IMR-90 (cell line): ENCODE data around the gene LDLRAD4. TPM values are rescaled to one million over a fixed set of nuclear protein-coding genes. Genes with fewer than 3 reads are reported as not detected.
"Not testable (repeated sequence)": the region's sequence is repeated elsewhere in the genome, so short reads cannot be mapped to it uniquely, and the experiment has no call there.

Experiments used
- ATAC-seq: fragments of 200-7000 bp; cut with Tn5 transposase; 2 replicates; pipeline ENCODE4 v1.9.1; 2020; ENCODE audit warnings: low read depth, mild to moderate bottlenecking, moderate library complexity
- BruUV-seq: library from RNA; stranded (reverse); fragments of 400-500 nt; replicated peaks from 2 replicates; lab custom pipeline; 2021; lab: Mats Ljungman, UMichigan
- CTCF ChIA-PET: fragments of 300-600 bp; formaldehyde crosslinking; extraction: SDS; loops from one replicate; lab custom pipeline; 2021; ENCODE audit warnings: antibody characterized with exemption; lab: Yijun Ruan, JAX
- POLR2A ChIA-PET: fragments of 300-600 bp; sonication (Branson Sonifier 250); formaldehyde crosslinking; loops from one replicate; lab custom pipeline; 2022; ENCODE audit warnings: antibody characterized with exemption; ENCODE audit not compliant: unreplicated experiment; lab: Charles Lee
- DNase-seq: peaks from one replicate; pipeline ENCODE4 v3.0.0; 2013
- H2AFZ ChIP-seq: replicated peaks from 2 replicates; pipeline ENCODE3; 2013; ENCODE audit warnings: low read length, mild to moderate bottlenecking; ENCODE audit not compliant: poor library complexity
- H2AK5ac ChIP-seq: 2 replicates; pipeline ENCODE4 v1.6.1; 2013; ENCODE audit warnings: low read depth, low read length, inconsistent platforms
- H2AK9ac ChIP-seq: replicated peaks from 2 replicates; pipeline ENCODE3; 2013; ENCODE audit warnings: mild to moderate bottlenecking, low read depth, low read length, moderate library complexity; ENCODE audit not compliant: poor library complexity
- H2BK120ac ChIP-seq: 2 replicates; pipeline ENCODE4 v1.6.1; 2013; ENCODE audit warnings: low read depth, low read length, inconsistent platforms
- H2BK15ac ChIP-seq: 3 replicates; pipeline ENCODE4 v1.6.1; 2013; ENCODE audit warnings: low read depth, low read length, inconsistent platforms
- H2BK20ac ChIP-seq: 2 replicates; pipeline ENCODE4 v1.6.1; 2013; ENCODE audit warnings: low read depth, mild to moderate bottlenecking, inconsistent platforms, low read length, moderate library complexity
- H2BK5ac ChIP-seq: 2 replicates; pipeline ENCODE4 v1.6.1; 2013; ENCODE audit warnings: mild to moderate bottlenecking, low read depth, low read length, inconsistent platforms; ENCODE audit not compliant: poor library complexity, severe bottlenecking
- H3K14ac ChIP-seq: replicated peaks from 2 replicates; pipeline ENCODE4 v1.6.1; 2013; ENCODE audit warnings: low read depth, low read length, inconsistent platforms
- H3K18ac ChIP-seq: 2 replicates; pipeline ENCODE4 v1.6.1; 2013; ENCODE audit warnings: low read depth, low read length, control low read depth
- H3K23ac ChIP-seq: 2 replicates; pipeline ENCODE4 v1.6.1; 2013; ENCODE audit warnings: low read depth, low read length, inconsistent platforms
- H3K27ac ChIP-seq: 2 replicates; pipeline ENCODE4 v1.5.1; 2013; ENCODE audit warnings: mild to moderate bottlenecking, control low read depth, low read length; ENCODE audit not compliant: insufficient read depth
- H3K27me3 ChIP-seq: 2 replicates; pipeline ENCODE4 v1.6.1; 2013; ENCODE audit warnings: low read length; ENCODE audit not compliant: control insufficient read depth, insufficient read depth
- H3K36me3 ChIP-seq: 2 replicates; pipeline ENCODE4 v1.6.1; 2013; ENCODE audit warnings: low read length, mixed read lengths; ENCODE audit not compliant: control insufficient read depth, insufficient read depth
- H3K4ac ChIP-seq: 2 replicates; pipeline ENCODE4 v1.6.1; 2013; ENCODE audit warnings: low read depth, low read length, inconsistent platforms
- H3K4me1 ChIP-seq: 2 replicates; pipeline ENCODE4 v1.6.1; 2013; ENCODE audit warnings: low read length, mixed read lengths; ENCODE audit not compliant: control insufficient read depth, insufficient read depth
- H3K4me2 ChIP-seq: 2 replicates; pipeline ENCODE4 v1.6.1; 2013; ENCODE audit warnings: low read depth, mild to moderate bottlenecking, control low read depth, low read length, moderate library complexity
- H3K4me3 ChIP-seq: 2 replicates; pipeline ENCODE4 v1.5.1; 2013; ENCODE audit warnings: low read depth, mild to moderate bottlenecking, control low read depth, low read length, moderate library complexity; ENCODE audit not compliant: insufficient read depth
- H3K56ac ChIP-seq: 2 replicates; pipeline ENCODE4 v1.6.1; 2013; ENCODE audit warnings: low read length, inconsistent platforms; ENCODE audit not compliant: insufficient read depth; ENCODE audit errors: extremely low read depth
- H3K79me1 ChIP-seq, 2 experiments: 2 replicates each; pipeline ENCODE4 v1.6.1; 2013; ENCODE audit warnings: low read length in 2 of 2, inconsistent platforms in 1 of 2, low read depth in 1 of 2
- H3K9ac ChIP-seq: 2 replicates; pipeline ENCODE4 v1.6.1; 2013; ENCODE audit warnings: low read depth, low read length, control low read depth
- H3K9me1 ChIP-seq: 2 replicates; pipeline ENCODE4 v1.6.1; 2013; ENCODE audit warnings: low read length, inconsistent platforms; ENCODE audit not compliant: insufficient read depth
- H3K9me3 ChIP-seq: 2 replicates; pipeline ENCODE4 v1.6.1; 2013; ENCODE audit warnings: low read length; ENCODE audit not compliant: control insufficient read depth, insufficient read depth
- H4K20me1 ChIP-seq: 2 replicates; pipeline ENCODE4 v1.6.1; 2013; ENCODE audit warnings: low read length, inconsistent platforms; ENCODE audit not compliant: insufficient read depth
- H4K5ac ChIP-seq: 2 replicates; pipeline ENCODE4 v1.6.1; 2013; ENCODE audit warnings: mild to moderate bottlenecking, low read depth, low read length, control low read depth
- H4K8ac ChIP-seq, 2 experiments: 2 replicates each; pipeline ENCODE4 v1.6.1; 2013; ENCODE audit warnings: low read depth in 2 of 2, low read length in 2 of 2, control low read depth in 1 of 2, inconsistent platforms in 1 of 2
- H4K91ac ChIP-seq: 2 replicates; pipeline ENCODE4 v1.6.1; 2013; ENCODE audit warnings: low read depth, low read length, inconsistent platforms; ENCODE audit not compliant: insufficient read depth
- WGBS, 2 experiments: methylation state at CpG; one replicate each; pipeline versions ENCODE4 v1.1.5 to v1.1.7; 2013; ENCODE audit warnings: missing lambda C conversion rate in 2 of 2; ENCODE audit not compliant: insufficient read length in 1 of 2; ENCODE audit errors: extremely low coverage in 2 of 2; 5-methylcytosine and 5-hydroxymethylcytosine counted together
- dilution Hi-C: fragments of 300-500 bp; cut with HindIII; formaldehyde crosslinking; loops from one replicate; pipeline ENCODE4 v1.14.3; 2018; ENCODE audit warnings: low sequenced_read_pairs; ENCODE audit not compliant: unreplicated experiment
- in situ Hi-C: fragments of 300-500 bp; cut with MboI; formaldehyde crosslinking; loops from 3 replicates; pipeline ENCODE4 v1.14.3; 2019; ENCODE audit warnings: low sequenced_read_pairs, inconsistent platforms, mixed read lengths
- intact Hi-C: fragments of 100-400 bp; cut with micrococcal nuclease; formaldehyde crosslinking; loops from 2 replicates; pipeline ENCODE4 v1.10.0; 2022
- polyA plus RNA-seq, 3 experiments: library from polyadenylated mRNA; depleted of rRNA; stranded (reverse); fragments of >200 nt; gene quantifications; 2 replicates each; pipeline ENCODE4 v1.2.3, GENCODE V29; 2012; ENCODE audit warnings: low replicate concordance in 1 of 3
- total RNA-seq: library from RNA; depleted of rRNA; stranded (reverse); fragments of >200 nt; gene quantifications from 2 replicates; pipeline ENCODE4 v1.2.3, GENCODE V29; 2012

LDLRAD4 gene
- total and polyA plus RNA-seq, 2 of the 4 experiments (the other 2 are of a cell fraction), result not detected

GRCh38 chr18:13677350-13677749, 458.8 kb downstream of the LDLRAD4 start:
- H2AK9ac ChIP-seq, DNase-seq, ATAC-seq, BruUV-seq, H2AK5ac ChIP-seq, H3K4me2 ChIP-seq, H2BK20ac ChIP-seq, H2AFZ ChIP-seq, H2BK15ac ChIP-seq, POLR2A ChIA-PET, H3K27ac ChIP-seq, H2BK120ac ChIP-seq, H2BK5ac ChIP-seq, dilution Hi-C loops, H3K27me3 ChIP-seq, H3K4me3 ChIP-seq, H3K4me1 ChIP-seq, H3K36me3 ChIP-seq, CTCF ChIA-PET, H3K9ac ChIP-seq, H3K14ac ChIP-seq, H4K91ac ChIP-seq, in situ Hi-C loops, H3K23ac ChIP-seq, intact Hi-C loops, H4K8ac ChIP-seq, H3K9me1 ChIP-seq, H4K20me1 ChIP-seq, H3K4ac ChIP-seq, H3K9me3 ChIP-seq, H3K56ac ChIP-seq, H3K18ac ChIP-seq, H4K5ac ChIP-seq: not testable (repeated sequence)
- peaks cover 11% of the 10 kb centered on the region in 2 experiments; a peak in 3 of 4 replicates for H3K79me1 ChIP-seq
- WGBS, 2 experiments, result 100% methylated on average over 4 of the region's 13 CpGs; no CpG with 5 or more reads in 1 of the 2 experiments
